ENCODE measurements around the gene GADD45A.

DNA sequence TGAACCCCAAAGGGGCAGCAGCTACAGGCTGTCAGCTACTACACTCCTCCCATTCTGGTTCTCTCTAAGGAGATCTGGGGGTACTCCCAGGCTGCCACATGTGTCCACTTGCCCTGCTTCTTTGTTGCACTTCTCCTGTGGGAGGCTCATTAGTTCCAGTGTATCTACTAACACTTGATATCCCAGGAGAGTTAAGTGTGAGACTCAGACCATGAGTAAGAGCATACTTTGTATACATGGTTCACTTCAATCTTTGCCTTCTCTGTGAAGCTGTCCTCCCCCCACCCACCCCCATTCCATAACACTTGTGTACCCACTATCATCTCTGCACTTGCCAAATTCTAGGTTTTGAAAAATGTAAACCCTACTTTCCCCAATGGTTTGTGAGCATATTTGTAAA lies 34.9 kb upstream of the GADD45A start:
- TF ChIP-seq, protein P1, sequence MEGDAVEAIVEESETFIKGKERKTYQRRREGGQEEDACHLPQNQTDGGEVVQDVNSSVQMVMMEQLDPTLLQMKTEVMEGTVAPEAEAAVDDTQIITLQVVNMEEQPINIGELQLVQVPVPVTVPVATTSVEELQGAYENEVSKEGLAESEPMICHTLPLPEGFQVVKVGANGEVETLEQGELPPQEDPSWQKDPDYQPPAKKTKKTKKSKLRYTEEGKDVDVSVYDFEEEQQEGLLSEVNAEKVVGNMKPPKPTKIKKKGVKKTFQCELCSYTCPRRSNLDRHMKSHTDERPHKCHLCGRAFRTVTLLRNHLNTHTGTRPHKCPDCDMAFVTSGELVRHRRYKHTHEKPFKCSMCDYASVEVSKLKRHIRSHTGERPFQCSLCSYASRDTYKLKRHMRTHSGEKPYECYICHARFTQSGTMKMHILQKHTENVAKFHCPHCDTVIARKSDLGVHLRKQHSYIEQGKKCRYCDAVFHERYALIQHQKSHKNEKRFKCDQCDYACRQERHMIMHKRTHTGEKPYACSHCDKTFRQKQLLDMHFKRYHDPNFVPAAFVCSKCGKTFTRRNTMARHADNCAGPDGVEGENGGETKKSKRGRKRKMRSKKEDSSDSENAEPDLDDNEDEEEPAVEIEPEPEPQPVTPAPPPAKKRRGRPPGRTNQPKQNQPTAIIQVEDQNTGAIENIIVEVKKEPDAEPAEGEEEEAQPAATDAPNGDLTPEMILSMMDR (conservative IDR thresholded peaks at IDR 0.05; ENCODE audit: low read length): no peak
- TF ChIP-seq EZH2phosphoT487 (IDR thresholded peaks at IDR 0.05; ENCODE audit: borderline replicate concordance): no peak
